Peyer's patch (tissue), 4 donors: ENCODE results near the gene JAM2.

Experiments used
- POLR2A ChIP-seq, 2 donors: fragments of 450-650 bp; IDR thresholded peaks; one replicate each; pipeline ENCODE4 v1.5.1; 2017; ENCODE audit warnings: antibody characterized with exemption in 2 of 2, mild to moderate bottlenecking in 2 of 2, moderate library complexity in 2 of 2
- TF ChIP-seq, protein P1 (sequence below), 6 experiments: fragments of 450-650 bp in 4 of 6; fragments of 200-600 bp in 2 of 6; sonication (generic) in 1 of 6; IDR thresholded peaks; one replicate each; pipeline ENCODE4 v1.5.1; 2017 to 2019; ENCODE audit warnings: antibody characterized with exemption in 6 of 6, mild to moderate bottlenecking in 3 of 6, moderate library complexity in 1 of 6

DNA sequence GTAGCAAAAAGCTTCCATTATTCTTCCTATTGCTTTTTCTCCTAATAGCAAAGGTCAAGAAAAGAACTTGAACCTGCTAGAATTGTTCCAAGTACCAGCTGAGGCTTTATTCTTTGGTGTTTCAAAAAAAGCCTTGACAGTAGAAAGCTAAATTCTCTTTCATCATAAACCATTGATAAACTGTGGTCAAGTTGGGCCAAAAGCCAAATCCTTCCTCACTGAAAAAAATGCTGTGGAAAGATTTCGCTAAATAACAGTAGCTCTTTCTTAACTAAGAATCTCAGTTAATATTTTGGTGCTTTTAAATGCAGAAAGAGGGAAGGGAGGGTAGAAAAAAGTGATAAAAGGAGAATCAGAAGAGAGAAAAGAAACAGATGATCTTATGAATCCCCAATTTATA lies 14.0 kb upstream of the JAM2 start:
- TF ChIP-seq, protein P1, sequence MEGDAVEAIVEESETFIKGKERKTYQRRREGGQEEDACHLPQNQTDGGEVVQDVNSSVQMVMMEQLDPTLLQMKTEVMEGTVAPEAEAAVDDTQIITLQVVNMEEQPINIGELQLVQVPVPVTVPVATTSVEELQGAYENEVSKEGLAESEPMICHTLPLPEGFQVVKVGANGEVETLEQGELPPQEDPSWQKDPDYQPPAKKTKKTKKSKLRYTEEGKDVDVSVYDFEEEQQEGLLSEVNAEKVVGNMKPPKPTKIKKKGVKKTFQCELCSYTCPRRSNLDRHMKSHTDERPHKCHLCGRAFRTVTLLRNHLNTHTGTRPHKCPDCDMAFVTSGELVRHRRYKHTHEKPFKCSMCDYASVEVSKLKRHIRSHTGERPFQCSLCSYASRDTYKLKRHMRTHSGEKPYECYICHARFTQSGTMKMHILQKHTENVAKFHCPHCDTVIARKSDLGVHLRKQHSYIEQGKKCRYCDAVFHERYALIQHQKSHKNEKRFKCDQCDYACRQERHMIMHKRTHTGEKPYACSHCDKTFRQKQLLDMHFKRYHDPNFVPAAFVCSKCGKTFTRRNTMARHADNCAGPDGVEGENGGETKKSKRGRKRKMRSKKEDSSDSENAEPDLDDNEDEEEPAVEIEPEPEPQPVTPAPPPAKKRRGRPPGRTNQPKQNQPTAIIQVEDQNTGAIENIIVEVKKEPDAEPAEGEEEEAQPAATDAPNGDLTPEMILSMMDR (IDR thresholded peaks at IDR 0.05) = no peak
- no peak for TF ChIP-seq POLR2A (IDR thresholded peaks at IDR 0.05)
